ENCODE results near the gene COX18.

COX18 gene

GRCh38 chr4:73051625-73052024 is 17.9 kb downstream of the COX18 start:
- DNase-seq = no peak

- DNase-seq = no peak
Measured at GRCh38 chr4:73045879-73046278, 23.6 kb downstream of the COX18 start.

GRCh38 chr4:73037057-73037456 is 32.5 kb downstream of the COX18 start:
- no peak for DNase-seq

- DNase-seq = no peak
Measured at GRCh38 chr4:73036123-73036522, 33.4 kb downstream of the COX18 start.

- no peak for DNase-seq
Measured at GRCh38 chr4:73034896-73035295, 34.6 kb downstream of the COX18 start.

- no peak for DNase-seq
Measured at GRCh38 chr4:73028621-73029020, 40.9 kb downstream of the COX18 start.

- DNase-seq = no peak
Measured at GRCh38 chr4:73021634-73022033, 47.9 kb downstream of the COX18 start.

GRCh38 chr4:73019462-73020047 is 50.0 kb downstream of the COX18 start:
- DNase-seq = no peak

GRCh38 chr4:73018595-73018994 is 50.9 kb downstream of the COX18 start:
- DNase-seq = no peak

- DNase-seq = no peak
Measured at GRCh38 chr4:73013310-73013709, 56.2 kb downstream of the COX18 start.

- no peak for DNase-seq
Measured at GRCh38 chr4:73012673-73013072, 56.8 kb downstream of the COX18 start.

- DNase-seq = no peak
Measured at GRCh38 chr4:73011629-73011985, 57.9 kb downstream of the COX18 start.

GRCh38 chr4:73010789-73011628 is 58.5 kb downstream of the COX18 start:
- no peak for DNase-seq

GRCh38 chr4:73007526-73008100 is 61.9 kb downstream of the COX18 start:
- no peak for DNase-seq

- DNase-seq = no peak
Measured at GRCh38 chr4:73006286-73006990, 63.1 kb downstream of the COX18 start.

GRCh38 chr4:73005514-73005913 is 64.0 kb downstream of the COX18 start:
- DNase-seq = peak; percentile 47

Measured in left hindlimb (tissue), 1 donor.